GM19193 (cell line): ENCODE results near the gene VRK3.

Experiments used
- POLR2A ChIP-seq: IDR thresholded peaks from 4 replicates; pipeline ENCODE4 v1.6.1; 2011; ENCODE audit not compliant: insufficient read depth, insufficient read length; ENCODE audit errors: extremely low read depth

Gene VRK3

DNA sequence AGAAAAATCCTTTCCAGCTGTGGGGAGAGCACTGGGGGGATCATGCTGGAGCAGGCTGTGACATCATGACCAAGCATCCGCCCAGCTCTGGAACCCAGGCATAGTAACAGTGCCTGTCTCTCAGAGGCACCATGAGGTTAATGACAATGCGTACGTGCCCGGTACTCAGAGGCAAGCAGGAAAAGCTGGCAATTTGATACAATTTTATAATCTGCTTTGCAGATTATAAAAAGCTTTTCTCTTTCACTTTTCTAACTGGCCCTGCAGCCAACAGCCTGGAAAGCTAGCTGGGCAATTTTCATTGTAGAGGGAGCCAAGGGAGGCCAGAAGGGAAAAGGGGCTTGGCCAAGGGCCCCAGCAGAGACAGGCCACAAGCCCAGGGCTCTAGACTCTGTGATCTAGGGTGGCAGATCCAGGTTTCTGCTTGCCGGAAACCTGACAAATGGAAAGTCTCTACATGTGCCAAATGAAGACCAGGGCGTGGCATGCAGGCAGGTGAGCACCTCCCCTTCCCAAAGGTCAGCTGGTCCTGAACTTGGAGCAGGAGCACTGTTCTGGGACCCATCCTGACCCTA lies 22.7 kb downstream of the VRK3 start:
- no peak for TF ChIP-seq POLR2A

DNA sequence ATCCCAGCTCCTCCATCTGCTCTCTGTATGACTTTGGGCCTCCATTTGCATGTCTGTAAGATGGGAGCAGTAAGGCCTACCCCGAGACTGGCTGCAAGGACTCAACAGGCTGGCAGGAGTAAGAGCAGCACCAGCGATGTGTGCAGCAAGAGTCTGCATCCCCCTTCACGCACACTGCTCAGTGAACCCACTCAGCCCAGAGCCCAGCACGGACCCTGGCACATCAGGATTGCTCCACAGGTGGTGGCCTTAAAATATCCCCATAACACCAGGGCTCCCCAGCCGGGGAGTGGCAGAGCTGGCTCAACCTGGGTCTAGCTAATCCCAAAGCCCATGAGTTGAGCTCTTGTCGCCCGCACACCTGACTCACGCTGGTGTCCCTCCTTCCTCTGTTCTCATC lies 23.4 kb downstream of the VRK3 start:
- TF ChIP-seq POLR2A: no peak

DNA sequence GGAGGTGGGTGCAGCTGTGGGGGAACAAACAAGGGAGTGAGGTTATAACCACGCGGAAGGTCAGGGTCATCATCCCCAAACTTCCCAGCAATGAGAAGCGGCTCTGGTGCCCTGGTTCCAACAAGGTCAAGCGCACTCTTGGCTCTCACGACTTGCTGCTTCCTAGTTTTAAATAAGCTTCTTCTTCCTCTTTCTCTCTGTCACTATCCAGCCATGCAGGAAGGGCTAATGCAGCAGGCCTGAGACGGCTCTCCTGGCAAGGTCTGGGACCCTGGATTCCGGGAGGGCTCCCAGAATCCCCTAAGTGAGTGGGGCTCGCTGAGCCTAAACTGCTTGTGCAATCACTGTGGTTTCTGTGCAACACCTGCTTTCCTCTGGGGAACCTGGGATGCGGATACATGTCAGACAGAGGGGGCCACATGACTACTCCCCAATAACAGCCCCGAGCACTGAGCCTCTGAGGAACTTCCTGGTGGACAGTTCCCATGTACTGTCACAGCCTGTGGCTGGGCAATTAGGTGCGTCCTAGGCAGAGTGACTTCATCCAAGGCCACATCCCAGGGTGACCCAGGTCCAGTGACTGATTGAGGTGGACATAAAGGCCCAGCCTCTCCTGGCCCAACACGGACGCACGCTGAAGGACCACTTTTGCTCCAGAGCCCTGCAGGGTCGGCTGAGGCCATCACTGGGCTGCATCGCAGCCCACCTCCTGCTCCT lies 24.2 kb downstream of the VRK3 start:
- TF ChIP-seq POLR2A: no peak

- TF ChIP-seq POLR2A: no peak
Observed at GRCh38 chr19:50000038-50000840, 24.9 kb downstream of the VRK3 start.

DNA sequence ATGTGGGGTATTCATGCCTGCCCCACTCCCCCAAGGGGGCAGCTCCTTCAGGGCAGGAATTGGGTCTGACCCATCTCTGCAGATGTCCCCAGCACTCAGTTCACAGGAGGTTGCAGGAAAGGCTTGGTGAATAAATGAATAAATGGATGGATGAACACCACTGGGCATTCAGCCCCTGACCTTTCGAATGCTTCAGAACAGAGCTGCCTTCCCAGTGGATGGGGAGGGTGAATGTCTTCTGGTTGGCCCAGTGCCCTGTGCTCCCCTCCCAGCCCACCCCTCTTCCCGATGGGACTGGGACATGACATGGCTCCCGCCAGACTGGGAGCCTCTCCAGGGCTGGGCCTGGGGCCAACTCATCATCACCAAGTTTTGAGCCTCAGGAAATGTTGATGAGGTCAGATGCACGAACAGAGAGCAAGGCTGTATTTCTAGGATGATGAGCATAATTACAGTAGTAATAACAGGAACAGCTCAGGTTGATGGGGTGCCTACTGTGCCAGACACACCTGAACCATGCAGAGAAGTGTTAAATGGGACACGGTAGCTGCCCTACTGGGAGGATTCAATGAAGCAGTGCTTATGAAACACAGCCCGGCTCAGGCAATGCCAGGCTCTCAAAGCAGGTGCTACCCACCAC lies 25.7 kb downstream of the VRK3 start:
- TF ChIP-seq POLR2A: no peak

GRCh38 chr19:49997709-49998108 lies 27.5 kb downstream of the VRK3 start:
- no peak for TF ChIP-seq POLR2A

- no peak for TF ChIP-seq POLR2A
Observed at GRCh38 chr19:49988433-49988832, 36.7 kb downstream of the VRK3 start.

GRCh38 chr19:49988007-49988406 lies 37.2 kb downstream of the VRK3 start:
- no peak for TF ChIP-seq POLR2A

- no peak for TF ChIP-seq POLR2A
Observed at GRCh38 chr19:49987159-49987698, 37.9 kb downstream of the VRK3 start.

DNA sequence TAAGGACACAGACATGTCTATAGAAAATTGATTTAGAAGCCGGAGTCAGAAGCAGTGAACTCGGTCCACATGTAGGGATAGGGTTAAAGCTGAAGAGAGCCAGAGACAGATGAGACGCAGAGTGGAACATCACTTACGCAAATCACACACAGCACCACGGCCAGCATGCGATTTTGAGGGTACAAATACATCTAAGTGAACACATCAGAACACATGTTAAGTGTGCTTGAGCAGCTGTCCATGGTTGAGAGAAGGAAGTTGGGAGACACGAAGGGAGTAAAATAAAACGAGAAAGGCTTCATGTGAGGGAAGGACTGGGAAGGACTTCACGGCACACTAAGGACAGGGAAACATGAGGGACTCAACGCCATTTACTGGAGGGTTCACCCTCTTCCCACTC lies 38.8 kb downstream of the VRK3 start:
- TF ChIP-seq POLR2A: no peak

DNA sequence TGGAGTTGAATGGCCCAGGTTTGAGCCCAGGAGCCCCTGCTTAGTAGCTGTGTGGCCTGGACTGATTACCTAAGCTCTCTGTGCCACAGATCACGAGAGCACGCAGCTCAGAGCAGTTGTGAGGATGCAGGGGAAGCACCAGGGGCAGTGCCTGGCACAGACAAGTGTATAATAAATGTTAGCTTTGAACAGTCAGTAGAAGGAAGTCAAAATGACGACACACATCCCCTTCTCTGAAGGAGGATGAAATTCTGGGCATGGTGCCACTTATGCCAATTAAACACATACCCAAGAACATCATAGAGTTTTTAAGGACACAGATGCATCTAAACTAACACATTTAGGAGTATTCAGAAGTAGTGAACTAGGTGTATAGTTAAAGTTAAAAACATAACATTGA lies 39.3 kb downstream of the VRK3 start:
- no peak for TF ChIP-seq POLR2A

DNA sequence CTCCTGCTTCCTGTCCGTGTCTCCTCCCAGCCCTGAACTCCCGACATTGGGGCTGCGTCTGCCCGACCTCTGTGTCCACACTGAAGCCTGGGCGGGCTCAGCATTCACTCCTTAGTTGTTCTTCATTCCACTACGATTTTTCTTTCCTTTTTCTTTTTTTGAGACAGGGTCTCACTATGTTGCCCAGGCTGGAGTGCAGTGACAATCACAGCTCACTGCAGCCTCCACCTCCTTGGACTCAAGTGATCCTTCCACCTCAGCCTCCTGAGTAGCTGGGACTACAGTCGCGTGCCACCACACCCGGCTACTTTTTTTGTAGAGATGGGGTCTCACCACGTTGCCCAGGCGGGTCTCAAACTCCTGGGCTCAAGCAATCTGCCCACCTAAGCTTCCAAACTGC lies 40.7 kb downstream of the VRK3 start:
- TF ChIP-seq POLR2A: no peak

DNA sequence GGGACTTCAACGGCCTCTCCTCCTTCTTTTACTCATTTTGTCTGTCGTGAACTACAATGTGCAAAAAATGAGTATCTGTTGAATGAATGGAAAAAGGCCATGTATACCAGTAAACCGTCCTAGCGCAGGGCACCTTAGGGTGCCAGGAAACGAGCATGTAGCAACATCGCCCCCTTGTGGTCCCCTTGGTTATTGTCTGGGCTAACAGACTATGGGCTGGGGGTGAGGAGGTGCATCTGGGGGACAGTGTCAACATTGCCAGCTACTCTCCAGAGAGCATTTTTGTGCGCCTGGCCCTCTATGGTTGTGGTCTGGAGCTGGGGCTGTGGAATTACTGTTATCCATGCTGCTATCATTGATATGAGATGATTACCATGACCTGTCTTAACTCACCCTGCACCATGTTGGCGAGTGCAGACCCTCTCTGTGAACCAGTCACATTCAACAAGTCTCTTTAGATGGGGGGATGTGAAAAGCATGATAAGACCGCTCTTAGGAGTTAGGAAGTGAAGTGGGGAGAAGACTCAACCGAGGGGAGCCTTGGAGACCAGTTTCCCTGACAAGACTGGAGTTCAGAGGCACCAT lies 41.4 kb downstream of the VRK3 start:
- no peak for TF ChIP-seq POLR2A
